GM19351 (cell line): Measurements from ENCODE around the gene TRIM37.

ENCODE experiments used
- ATAC-seq: cut with Tn5 transposase; IDR thresholded peaks from one replicate; pipeline ENCODE4 v1.9.1; 2021; ENCODE audit warnings: mild to moderate bottlenecking, moderate library complexity; ENCODE audit not compliant: unreplicated experiment

Gene TRIM37

DNA sequence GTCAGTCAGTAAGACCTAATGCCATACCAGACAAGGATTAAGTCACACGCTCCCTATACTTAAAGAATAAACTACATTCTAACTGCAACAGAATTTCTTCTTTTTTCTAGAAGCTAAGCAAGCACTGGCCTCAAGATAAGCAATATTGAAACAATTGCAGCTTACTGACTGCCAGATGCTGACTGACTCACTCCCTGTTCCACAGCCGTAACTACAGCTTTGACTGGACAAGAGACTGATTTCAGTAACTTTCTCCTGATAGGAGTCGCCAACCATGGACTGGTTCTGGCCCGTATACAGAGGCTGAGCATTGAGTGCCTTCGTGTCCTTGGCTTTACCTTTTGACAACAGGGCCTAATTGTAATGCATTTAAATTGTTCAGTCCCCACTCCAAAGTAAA lies 67.9 kb downstream of the TRIM37 start:
- ATAC-seq, result no peak

DNA sequence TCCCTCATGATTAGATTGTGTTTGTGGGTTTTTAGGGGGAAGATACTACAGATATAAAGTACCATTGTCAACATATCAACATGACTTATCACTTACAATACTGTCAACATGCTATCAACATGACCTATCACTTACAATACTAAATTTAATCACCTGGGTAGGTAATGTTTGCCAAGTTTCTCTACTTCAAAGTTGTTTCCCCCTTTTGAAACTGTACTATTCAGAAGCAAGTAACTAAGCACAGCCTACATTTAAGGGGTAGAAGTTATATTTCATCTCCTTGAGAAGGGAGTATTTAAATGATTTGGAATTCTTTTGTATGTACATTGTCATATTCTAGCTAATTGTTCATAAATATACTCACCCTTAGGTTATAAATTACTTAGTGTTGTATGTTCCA lies 68.7 kb downstream of the TRIM37 start:
- no peak for ATAC-seq

DNA sequence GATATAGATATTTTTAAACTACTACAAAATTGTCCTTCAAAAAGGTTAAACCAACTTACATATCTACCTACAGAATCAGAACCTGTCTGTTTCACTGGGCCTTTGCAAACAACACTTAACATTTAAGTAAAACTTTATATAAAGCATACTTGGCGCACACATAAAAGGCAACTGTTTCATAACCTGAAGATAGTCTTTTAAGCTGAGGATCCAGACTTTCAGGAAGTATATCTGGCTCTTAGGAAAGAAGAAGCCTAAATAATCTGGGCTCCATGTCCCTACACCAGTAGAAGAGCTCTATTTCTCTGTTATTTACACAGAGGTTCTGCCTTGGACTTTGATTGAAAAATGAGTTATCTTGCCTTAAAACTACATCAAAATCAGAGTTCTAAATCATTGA lies 75.9 kb downstream of the TRIM37 start:
- ATAC-seq, result no peak

DNA sequence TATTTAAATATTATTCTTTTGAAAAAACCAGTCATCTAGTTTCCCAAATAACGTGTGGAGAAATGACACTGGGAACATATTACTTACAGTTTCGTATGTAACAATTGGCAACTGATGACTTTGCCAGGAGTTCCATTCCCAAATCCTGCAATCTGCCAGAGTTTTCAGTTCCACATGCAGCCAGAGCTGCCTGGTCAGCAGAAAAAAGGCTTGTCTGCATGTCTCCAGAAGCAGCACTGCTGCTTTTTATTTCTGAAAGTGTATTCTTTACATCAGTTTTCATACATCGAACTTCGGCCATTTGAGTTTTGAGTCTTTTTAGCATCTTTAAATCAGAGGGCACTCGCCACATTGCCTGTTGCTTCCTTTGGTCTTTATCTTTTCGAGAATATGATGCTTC lies 78.4 kb downstream of the TRIM37 start:
- ATAC-seq, result no peak

DNA sequence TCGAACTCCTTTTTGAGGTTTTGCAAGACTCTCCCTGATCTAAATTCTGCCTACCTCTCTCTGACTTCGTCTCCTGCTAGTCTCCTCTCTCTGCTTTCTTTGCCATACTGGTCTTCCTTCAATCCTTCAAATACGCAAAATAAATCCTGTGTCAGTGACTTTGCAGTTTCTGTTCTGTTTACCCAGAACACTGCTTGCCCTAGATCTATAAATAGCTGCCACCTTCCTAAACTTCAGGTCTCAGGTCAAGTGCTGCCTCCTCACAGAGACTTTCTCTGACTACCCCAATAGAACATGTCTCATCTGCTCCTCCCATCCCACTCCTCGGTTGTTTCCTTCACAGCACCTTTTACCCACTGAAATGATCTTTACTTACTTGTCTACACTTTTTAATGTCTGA lies 78.9 kb downstream of the TRIM37 start:
- ATAC-seq, result no peak

DNA sequence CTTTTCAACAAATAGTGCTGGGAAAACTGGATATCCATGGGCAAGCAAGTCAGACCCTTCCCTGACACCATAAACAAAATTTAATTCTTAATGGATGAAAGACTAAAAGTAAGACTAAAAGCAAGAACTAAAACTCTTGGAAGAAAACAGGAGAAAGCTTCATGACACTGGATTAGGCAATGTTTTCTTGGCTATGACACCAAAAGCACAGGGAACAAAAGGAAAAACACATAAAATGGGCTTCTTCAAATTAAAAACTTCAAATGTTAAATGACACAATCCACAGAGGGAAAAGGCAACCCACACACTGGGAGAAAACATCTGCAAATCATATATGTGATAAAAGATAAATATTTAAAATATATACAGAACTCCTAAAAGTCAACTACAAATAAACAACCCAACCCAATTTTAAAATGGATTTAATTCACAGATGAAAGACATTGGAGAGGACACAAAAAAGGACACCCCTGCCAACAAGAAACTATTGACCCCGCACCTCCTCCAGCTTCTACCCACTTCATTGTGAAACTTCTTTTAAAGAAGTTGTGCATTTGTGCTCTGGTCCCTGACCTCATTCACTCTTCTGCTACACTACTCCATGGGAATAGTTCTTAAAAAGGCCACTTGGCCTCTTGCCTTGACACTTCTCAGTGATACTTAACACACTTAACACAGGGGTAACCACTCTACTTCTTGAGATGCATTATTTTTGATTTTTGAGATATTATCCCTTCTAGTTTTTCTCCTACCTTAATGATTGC lies 80.3 kb downstream of the TRIM37 start:
- no peak for ATAC-seq

DNA sequence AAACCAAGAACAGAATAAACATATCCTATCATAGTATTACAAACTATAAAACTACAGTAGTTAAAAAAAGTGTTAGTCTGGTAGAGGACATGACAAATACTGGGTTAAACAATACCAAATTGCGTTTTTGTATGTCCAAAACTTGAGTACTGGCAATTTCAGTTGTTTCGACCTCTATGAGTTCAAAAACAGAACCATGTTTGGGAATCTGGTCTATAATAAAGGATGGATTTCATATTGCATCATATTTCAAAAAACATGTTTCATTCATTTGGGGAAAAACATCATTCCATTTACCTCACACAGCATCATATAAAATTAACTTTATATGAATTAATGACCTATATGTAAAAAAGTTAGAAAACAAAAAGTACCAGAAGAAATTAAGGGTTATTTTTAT lies 81.8 kb downstream of the TRIM37 start:
- no peak for ATAC-seq

DNA sequence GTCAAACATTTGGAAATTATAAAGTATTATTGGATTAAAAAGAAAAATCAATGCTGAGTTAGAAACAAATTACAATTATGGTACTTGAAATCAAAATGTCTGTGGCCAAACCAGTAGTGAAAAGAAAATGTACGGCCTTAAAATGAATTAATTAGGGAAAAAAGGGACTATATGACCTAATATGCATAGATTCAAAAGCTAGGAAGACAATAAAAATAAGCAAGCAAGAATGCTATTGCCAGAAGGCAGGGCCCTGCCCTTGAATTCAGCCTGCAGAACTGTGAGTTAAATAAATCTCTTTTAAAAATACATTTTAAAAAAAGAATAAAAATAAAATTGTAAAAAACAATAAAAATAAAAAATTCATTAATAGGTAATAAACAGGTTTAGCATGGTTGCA lies 88.7 kb downstream of the TRIM37 start:
- ATAC-seq, result no peak

DNA sequence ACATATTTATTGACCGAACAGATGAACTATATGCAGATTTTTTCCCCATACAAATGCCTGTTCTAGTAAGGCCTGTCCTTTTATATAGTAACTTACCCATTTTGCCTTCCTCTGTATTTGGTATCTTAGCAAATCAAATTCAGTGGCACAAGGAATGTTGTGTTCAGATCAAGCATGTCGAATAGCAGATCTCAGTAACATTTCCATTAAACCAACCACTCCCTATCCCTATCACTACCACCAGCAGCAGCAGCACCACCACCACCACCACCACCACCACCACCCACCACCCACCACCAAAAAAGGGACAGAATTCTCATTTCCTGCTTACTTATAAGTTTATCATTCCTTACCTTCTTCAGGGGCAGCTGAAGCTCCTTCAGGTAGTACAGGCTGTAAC lies 94.7 kb downstream of the TRIM37 start:
- no peak for ATAC-seq

DNA sequence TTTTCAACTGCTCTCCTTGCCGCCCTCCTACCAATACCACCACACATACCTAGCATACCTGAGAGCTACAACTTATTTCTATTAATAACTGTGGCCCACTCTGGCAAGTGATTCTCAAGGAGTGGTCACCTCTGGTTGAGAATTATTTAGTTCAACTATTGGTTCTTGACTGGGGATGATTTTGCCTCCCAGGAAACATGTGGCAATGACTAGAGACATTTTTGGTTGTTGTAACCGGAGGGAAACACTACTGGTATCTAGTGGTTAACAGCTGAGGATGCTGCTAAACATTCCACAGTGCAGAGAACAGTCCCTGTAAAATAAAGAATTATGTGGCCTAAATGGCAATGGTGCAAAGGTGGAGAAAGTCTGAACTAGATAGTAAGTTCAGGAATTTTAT lies 96.7 kb downstream of the TRIM37 start:
- no peak for ATAC-seq

DNA sequence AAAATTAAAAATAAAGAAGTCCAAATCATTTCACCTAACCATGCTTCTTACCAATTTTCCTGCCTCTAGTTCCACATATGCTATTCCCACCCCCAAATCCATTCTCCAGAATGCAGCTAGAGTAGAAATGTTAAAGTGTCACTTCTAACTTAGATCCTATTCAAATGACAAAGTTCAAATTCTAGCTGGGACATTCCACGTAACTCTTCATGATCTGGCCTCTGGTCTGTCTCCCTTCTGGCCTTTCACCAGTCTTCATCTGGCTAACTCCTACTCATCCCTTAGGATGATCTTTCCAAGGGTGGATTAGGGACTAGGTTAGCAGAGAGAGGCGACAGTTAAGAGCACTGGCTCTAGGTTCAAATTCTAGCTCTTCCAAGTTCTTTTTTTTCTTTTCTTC lies 97.9 kb downstream of the TRIM37 start:
- ATAC-seq, result no peak

DNA sequence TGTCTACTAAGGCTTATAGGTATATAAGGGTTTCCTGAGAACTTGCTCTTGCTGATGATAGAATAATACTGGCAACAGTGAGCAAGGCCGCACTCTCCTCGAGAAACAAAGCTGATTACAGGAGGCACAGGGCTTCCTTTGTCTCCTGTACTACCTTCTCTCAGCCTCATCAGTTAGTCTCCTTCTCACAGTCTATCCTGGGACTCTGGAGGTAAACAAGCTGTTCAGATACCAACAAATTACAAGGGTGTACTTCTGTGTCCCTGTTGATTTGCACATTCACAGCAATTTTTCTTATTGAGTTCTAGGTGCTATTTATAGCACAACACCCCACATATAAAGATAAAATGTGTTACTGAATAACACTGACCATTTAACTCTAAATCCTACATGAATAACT lies 98.7 kb downstream of the TRIM37 start:
- no peak for ATAC-seq

DNA sequence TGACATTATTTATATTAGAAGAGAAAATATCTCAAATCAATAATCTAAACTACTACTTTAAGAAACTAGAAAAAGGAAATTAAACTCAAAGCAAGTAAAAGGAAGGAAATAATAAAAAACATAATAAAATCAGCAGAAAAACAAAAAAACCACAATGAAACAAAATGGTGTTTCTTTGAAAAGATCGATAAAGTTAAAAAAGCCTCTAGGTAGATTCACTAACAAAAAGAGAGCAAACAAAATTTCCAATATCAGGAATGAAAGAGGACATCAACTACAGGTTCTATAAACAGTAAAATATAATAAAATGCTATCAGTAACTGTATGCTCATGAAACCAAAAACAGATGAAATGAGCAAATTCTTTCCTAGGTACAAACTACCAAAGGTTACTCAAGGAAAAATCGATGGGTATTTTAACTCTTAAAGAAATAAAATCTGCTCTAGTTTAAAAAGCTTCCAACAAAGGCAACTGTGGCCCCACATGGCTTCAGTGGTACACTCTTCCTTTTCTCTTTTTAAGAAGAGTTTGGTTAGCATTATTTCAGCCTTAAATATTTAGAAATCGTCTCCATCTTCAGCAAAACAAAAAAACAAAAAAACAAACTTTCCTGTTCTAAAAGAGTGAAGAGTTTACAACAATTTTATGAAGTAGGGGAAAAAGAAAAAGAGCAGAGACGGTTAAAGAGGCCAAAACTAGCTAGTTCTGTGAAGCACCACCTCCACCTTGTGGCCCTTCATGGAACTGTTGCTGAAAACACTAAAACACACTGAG lies 102.2 kb downstream of the TRIM37 start:
- ATAC-seq, result no peak

DNA sequence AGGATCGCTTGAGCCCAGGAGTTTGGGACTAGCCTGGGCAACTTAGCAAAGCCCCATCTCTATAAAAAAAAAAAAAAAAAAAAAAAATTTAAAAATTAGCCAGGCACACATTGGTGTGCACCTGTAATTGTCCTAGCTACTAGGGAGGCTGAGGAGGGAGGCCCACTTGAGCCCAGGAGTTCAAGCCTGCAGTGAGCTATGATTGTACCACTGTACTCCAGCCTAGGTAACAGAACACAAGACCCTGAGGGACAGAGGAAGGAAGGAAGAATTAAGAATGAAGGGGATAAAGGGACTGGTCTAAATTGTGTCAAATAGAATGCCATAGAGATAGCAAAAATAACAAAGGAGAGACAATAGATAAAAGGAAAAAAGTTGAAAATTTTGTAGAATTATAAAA lies 102.8 kb downstream of the TRIM37 start:
- ATAC-seq, result no peak

DNA sequence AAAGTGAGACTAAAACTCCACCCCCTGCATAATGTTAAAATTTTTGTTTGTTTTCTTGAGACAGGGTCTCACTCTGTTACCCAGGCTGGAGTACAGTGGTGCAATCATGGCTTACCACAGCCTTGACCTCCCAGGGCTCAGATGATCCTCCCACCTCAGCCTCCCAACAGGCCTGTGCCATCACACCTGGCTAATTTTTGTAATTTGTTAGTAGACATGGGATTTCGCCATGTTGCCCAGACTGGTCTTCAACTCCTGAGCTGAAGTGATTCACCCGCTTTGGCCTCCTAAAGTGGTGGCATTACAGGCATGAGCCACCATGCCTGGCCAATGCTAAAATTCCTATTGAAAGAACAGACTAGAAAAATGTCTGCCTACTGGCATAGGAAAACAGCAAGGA lies 103.8 kb downstream of the TRIM37 start:
- no peak for ATAC-seq

DNA sequence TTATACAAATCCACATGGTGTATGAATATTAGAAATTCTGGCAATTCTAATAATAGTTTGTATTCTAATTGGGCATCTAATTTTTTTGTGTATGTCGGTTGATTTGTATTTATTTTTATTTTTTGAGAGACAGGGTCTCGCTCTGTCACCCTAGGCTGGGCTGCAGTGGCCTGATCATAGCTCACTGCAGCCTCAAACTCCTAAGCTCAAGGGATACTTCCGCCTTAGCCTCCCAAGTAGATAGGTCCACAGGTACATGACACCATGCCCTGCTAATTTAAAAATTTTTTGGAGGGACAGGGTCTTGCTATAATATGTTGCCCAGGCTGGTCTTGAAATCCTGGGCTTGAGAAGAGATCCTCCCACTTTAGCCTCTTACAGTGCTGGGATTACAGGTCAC lies 104.6 kb downstream of the TRIM37 start:
- no peak for ATAC-seq

DNA sequence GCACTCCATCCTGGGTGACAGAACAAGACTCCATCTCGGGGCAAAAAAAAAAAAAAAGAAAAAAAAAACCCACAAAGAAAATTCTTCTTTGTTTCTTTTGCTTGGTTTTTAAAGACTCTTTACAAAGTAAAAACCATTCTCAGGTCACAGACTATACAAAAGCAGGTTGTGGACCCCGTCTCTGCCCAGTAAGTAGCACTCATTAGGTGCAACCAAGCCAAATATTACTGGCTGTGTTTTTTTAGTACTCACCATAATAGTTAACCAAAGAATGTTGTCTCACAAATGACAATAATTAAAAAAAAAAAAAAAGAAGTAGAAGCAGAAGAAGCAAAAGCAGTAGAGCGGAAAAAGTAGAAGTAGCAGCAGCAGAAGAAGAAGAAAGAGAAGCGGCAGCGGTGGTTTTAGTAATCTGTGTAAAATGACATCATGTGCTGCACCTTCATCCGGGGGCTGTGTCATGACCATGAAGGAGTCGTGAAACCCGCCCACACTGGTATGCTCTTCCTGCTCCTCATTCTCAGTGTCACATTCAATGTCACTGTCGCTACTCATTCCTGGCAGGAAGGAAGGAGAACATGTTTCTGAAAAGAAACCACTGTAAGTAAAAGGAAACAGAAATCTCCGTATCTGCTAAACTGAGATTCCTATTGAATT lies 105.4 kb downstream of the TRIM37 start:
- ATAC-seq, result peak; percentile 98

DNA sequence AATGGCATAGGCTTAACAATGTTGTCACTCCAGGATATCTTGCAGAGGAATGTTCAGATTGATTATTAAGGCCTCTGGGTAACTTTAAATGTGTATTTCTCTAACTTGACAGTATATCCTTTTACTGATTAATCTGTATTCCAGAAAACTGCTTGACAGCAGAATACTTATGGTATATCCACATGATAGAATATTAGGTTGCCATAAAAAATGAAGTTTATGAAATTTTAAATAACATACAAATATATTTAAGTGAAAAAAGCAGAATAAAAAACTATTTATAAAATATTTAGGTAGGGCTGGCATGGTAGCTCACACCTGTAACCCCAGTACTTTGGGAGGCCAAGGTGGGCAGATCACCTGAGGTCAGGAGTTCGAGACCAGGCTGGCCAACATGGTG lies 106.7 kb downstream of the TRIM37 start:
- no peak for ATAC-seq

DNA sequence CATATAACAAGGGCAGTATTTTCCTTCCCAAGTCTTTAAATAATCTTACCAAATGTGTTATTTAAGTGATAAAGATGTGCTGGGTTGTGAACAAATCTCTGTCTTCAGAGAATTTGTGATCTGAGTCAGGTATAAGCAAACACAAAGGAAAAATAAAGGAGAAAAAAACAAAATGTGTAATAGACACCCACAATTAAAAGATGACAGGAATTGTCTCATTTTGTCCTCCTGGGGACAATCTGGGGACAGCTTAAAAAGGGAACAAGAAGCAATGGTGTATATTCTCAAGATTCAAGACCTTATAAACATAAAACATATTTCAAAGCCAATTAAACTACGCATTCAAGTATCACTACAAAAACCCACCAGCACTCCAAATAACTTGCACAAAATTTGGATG lies 107.2 kb downstream of the TRIM37 start:
- ATAC-seq, result no peak

DNA sequence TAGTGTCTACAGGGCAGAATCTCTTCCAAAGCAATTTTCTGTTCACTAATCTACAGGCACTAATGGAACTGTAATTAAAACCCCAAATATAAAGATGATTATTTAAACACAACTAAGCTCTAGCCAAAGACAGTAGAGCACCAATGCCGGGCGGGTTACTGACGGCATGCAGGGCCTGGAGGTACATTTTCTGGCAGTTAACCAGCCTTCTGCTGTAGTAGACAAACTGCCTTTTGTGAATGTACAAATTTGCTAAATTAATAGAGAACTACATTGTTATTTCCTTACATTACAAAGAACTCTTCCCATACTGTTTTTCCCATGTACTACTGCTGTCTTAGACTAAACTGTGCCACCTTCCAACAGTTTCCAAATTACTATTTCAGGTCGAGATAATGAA lies 107.8 kb downstream of the TRIM37 start:
- no peak for ATAC-seq

DNA sequence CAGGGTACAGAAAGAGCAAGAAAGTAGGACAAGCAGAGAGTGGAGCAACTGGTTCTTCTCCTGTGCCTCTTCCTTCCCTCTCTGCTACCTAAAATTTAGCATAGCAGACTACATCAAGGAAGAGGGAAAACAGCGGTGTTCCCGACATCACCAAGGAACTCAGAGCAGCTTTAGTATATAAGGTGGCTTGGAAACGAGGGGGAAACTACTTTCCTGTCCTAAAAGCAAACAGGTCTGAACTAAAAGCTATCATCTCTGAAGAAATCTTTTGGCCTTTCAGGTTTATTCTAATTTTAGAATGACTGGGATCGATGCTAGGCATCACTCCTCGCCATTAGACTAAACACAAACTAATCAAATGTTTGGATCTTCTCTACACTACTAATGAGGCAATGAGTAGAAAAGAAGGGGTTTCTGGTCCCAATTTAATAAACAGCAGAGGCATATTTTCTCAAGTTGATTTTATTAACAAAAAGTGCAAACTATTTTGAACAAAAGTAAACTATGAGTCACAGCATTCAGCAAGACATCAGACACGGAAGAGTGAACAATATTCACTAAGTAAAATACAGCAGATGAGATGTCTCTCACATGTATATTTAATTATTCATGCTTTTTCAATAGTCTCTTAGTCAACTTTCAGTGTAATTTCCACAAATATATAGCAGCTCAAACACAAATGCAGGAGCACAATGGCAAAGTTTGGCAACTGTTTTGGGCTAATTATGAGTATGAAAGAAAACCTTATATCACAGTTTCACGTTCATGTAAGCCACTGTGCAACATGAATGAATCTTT lies 108.7 kb downstream of the TRIM37 start:
- ATAC-seq, result no peak
